SK-MEL-5 (cell line): ENCODE measurements around the gene HOXC4. TPM values are rescaled to one million over a fixed set of nuclear protein-coding genes. Genes with fewer than 3 reads are reported as not detected.

ENCODE experiments used
- DNase-seq: peaks from one replicate; pipeline ENCODE4 v3.0.0-alpha.2; 2016; ENCODE audit warnings: low read depth, low spot score
- in situ Hi-C: cut with HindIII; loops from 2 replicates; pipeline ENCODE4 v1.10.0; 2016; ENCODE audit warnings: low sequenced_read_pairs, high pct_unique_total_duplicates, low pct_unique_long_range_greater_than_20kb
- total RNA-seq: library from RNA; depleted of rRNA; stranded (reverse); fragments of >200 nt; shearing (Covaris generic); gene quantifications from 2 replicates; pipeline ENCODE4 v1.2.3, GENCODE V29; 2014

HOXC4 gene
- total RNA-seq, 1 experiment from 2014 or later = 2.4 TPM

DNA sequence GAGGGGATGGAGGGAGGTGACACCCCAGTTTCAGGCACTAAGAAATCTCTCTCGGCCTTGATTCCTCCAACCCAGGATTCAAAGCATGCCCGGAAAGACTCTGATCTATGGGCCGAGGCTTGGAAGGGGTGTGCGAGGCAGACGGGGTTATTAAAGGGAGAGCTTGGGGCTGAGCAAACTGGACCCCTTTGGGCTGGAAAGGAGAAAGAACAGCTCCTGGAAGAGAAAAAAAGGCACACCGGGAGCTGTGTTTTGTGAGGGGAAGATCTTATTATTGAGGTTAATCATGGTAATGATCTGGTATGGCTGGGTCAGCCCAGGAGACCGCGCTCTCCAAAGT is 5.7 kb upstream of the HOXC4 start:
- DNase-seq = no peak
- in situ Hi-C loops = no loop called here

DNA sequence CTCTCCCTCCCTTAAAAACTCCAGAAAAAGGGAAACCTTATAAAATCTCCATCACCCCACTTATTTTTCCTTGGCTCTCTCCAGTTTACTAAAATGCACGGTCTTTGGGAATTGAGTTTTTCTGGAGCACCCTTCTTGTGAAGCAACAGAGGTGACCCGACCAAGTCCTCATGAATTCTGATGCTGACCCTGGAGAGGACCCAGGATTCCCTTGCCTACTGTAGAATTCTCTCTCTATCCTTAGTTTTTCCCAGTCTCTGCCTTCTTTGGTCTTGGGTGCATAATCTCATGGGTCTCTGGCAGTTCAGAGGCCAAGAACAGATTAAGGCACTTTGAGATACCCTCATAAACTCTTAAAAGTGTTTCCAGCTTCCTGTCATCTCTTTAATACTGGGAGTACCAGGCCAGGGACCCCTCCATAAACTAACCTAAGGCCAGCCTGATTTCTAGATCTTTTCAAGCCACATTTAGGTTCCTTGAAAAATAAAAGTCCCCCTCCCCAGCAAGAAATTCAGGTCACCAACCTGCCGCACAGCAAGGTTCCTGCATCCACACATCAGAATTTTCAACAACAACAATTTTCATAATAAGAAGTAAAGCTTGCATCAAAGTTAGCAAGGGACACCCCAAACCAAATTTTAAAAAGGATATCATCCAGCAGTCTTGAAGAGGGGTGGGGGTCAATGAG is 5.1 kb upstream of the HOXC4 start:
- no peak for DNase-seq
- in situ Hi-C loops = no loop called here

DNA sequence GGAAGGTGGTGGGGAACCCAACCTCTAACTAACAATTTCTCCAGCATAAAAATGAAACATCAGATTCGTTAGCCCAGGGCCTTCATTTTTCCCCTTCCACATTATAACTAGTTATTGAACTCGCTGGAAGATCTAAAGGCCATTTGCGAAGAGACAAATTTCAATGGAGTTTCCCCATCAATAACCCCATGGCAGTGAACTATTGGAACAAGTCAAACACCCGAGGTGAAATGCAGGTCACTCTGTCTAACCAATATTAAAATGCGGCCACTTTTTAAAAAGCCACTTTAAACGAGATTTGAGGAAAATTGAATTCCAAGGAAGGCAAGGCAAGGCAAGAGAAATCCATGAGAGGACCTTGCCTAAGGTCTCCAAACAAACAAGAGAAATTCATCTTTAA is 4.5 kb upstream of the HOXC4 start:
- in situ Hi-C loops = no loop called here
- DNase-seq = no peak

DNA sequence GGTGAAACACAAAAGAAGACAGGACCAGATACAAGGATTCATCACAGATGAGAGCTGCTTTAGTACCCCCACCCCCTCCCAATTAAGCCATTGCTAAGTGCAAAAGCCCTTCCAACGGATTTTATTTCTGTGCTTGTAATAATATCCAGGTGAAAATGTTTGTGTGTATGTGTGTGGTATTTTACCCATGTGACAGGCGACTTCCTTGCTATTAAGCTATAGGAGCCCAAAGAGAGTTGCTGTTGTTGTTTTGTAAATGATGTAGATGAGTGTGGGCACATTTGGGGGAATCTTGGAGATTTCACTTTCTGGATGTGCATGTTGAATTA is 3.2 kb upstream of the HOXC4 start:
- in situ Hi-C loops = no loop called here
- DNase-seq = no peak

DNA sequence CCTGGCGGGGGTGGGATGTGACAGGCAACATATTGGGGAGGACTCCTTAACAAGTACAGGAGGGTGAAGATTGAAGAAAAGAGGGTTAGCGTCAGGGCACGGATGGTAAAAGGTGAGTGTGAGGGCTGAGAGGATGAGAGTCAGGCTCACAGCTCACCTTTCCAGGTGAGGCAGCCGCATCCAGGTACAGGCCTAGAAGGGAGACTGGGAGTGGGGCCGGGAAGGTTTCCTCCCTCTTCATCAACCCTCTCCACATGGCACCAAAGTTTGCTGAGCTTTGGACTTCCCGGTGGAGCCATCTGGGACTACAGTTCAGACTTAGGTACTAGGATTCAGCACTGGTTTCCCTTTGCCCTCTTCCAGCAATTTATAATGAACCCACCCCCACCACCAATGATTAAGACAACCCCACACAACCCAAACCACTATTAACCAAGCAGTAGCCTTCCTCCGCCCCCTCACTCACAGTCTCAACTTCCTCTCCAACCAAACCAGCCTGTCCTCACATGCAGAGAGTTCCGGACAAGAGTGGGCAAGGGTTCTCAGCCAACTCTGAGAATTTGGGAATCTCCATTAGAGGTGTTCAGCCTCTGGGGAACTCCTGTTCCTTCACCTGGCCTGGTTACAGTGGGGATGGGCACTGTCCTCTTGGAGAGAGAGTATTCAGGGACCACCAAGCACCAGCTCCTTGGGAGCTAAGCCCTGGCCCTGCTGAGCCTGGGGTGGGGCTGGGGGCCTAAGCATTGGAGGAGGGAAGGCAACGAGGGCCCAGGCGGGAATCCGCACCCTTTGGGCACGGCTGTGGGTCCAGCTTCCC is 2.4 kb upstream of the HOXC4 start:
- DNase-seq = no peak
- in situ Hi-C loops = no loop called here

DNA sequence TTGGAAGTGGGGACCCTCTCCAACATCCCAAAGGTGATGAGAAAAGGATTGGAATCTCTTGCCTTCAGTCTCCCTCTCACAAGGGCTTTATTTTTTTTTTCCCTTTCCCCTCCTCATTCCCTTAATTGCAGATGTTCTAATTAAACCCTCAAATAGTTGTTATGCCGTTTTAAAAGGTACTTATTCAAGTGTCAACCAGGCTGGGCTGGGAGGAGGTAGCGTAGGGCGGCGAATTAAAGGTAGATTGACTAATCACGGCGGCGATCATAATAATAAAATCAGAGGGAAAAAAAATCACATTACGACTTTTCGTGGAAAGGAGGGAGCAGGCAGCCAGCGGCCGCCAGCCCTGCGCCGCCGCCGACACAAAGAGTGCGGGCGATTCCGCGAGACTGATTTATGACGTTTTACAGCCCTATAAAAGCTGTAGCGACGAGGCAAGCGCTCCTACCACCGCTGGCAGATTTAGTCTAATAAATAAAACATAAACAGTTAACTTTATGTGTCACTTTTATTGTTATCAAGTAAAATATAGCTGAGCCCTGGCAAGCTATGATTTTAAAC is 1.7 kb upstream of the HOXC4 start:
- DNase-seq = no peak
- in situ Hi-C loops = no loop called here

DNA sequence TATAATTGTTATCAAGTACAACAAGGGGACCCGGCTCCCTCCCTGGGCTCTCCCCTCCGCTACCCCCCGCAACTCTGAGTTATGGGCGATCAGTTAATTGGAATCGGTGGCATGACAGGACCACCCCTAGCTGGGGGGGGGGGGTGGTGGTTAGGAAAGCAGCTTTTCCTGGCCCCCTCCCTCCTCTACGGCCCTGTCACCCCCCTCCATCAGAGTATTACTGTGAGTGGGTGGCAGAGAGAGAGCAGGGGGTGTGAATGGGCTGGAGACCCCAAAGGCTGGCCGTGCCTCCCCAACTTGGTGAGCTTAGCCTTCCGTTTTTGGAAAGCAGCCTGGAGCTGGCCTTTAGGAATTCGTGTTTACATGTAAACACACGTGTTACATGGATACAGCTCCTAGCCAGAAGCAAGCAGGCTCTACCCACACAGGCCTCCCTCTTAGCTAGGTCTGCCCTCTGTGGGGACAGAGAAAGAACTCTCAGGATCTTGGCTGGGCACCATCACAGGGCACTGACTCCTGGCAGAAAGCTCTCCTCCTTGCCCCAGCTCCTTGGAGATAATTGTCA is 1.1 kb upstream of the HOXC4 start:
- no peak for DNase-seq
- in situ Hi-C loops = no loop called here

DNA sequence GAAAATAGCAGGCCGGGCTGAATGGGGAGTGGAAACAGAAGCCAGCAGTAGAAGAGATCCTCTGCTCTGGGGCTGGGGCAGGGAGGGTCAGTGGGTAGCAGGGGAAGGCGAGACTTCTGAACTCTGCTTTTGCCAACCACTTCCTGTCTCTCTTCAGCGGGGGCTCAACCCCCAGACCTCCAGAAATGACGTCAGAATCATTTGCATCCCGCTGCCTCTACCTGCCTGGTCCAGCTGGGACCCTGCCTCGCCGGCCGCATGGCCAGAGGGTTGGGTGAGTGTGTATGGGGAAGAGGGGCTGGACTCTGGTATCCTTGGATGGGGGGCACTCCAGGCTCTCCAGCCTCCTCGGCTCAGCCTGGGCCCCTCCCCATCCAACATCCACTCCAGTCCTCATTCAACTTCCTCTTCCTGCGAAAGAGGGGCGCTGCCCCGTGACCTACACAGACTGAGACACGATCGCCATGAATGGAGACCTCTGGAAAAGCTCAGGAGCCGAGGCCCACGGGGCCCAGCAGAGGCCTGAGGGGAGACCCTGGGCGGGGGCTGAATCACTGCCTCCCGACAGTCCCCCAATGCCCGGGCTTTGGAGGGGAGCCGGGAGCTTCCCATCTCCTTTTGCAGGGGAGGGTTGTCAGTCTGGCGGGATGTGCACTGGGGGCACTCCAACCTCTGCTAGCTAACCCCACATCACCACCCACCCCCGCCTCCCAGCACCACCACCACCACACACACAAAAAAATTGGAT is 458 bp upstream of the HOXC4 start:
- DNase-seq = peak; percentile 13
- in situ Hi-C loops = no loop called here

DNA sequence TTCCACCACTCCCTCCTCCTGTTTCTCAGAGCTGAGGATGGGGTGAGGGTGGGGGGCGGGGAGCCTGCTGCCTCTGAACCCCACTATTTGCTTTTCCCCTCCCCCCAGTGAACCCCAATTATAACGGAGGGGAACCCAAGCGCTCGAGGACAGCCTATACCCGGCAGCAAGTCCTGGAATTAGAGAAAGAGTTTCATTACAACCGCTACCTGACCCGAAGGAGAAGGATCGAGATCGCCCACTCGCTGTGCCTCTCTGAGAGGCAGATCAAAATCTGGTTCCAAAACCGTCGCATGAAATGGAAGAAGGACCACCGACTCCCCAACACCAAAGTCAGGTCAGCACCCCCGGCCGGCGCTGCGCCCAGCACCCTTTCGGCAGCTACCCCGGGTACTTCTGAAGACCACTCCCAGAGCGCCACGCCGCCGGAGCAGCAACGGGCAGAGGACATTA is 1.1 kb downstream of the HOXC4 start:
- no peak for DNase-seq
- in situ Hi-C loops = no loop called here

DNA sequence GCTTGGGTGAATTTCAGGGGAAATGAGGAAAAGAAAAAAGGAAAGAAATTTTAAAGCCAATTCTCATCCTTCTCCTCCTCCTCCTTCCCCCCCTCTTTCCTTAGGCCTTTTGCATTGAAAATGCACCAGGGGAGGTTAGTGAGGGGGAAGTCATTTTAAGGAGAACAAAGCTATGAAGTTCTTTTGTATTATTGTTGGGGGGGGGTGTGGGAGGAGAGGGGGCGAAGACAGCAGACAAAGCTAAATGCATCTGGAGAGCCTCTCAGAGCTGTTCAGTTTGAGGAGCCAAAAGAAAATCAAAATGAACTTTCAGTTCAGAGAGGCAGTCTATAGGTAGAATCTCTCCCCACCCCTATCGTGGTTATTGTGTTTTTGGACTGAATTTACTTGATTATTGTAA is 1.9 kb downstream of the HOXC4 start:
- DNase-seq = no peak
- in situ Hi-C loops = no loop called here

DNA sequence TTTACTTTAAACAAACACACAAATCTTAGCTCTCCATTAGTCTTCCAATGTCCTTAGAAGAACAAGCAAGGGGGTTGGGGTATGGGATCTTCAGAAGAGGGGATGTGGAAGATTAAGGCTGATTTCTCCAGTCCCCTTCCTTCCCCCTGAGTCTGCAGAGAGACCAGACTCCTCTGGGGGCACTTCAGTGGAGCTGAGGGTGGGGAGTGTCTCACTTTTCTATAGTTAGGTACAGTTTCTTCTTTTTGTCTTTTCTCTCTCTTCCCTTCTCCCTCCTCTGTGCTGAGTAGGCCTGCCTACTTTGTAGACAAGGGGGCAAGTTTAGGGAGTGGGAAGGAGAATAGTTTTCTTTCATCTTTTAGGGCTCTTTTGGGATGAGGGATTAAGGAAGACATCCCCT is 2.5 kb downstream of the HOXC4 start:
- DNase-seq = no peak
- in situ Hi-C loops = no loop called here

DNA sequence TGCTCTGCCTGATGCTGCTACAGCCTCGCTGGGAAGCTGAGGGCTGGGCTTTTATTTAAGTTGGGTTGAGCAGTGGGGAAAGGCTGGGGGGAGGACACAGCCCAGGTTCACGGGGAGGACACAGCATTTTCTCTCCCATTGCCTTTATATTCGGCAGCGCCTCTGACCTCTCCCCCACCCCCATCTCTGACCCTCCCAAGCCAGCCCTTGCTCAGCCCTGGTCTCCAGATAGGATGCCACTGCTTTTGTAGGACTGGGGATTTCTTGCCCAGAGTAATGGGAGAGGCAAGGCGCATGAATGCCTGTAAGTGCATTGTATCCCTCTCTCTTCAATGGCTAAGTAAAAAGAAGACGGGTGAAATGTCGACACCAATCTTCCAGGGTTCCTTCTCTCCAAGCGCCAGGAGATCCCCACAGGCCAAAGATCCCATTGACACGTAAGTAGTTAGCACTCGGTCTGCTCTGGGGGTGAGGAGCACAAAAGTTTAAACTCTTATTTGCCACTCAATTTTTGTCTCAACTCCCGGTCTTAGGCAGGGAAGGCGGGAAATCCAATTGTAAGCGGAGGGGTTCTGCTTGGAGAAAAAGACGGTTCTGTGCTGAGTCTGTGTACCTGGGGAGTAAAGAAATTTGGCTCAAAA is 4.6 kb downstream of the HOXC4 start:
- in situ Hi-C loops = no loop called here
- no peak for DNase-seq

DNA sequence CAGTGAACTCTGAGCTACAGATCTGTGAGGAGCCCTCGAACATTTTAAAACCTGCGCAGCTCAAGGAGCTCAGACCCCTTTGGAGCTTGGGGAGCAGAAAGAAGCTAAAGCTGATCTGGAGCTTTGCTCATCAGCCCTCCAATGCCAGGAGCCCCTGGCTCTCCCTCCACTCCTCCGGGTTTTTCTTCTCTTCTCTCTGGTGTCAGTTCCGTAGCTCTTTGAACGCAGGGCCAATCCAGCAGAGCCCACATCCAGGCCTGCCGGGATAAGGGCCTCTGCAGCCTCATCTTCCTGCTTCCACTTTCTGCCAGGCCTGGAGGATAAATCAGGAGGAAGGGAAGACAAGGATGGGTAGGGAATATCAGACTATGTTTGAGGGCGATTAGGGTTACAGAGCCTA is 6.0 kb downstream of the HOXC4 start:
- no peak for DNase-seq
- in situ Hi-C loops = no loop called here

DNA sequence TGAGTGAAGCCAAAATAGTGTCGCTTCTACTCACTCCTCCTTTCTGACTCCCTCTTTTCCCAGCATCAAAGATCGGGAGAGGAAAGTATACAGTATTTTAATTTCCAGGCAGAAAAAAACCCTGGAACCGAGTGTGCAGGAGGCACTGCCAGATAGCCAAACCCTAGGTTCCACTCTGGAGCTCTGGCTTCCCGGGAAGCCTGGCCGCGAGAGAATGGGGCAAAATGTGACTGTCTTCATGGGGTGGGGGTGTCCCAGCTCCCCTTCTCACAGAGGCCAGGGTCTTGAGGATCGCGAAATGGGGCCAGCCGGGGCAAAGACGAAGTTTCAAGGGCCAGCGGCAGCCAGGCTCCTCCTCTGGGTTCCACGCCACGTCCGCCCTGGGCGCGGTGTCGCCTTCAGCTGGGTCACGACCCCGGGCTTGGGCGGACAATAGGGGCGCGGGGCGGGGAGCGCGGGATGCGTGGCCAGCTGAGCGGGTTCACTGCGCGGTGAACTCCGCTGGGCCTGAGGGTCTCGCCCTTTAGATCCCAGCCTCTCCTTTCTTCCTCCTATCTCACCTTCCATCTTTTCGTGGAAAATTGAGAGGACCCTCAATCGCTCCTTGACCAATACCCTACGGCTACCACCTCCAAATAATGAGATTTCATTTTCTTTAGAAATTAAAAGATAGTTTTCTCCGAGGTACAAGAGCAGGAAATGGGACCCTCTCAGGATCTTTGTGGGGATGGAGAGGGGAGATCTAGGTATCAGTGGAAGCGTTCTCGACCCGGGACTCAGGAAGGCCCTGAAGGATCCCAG is 6.7 kb downstream of the HOXC4 start:
- in situ Hi-C loops = no loop called here
- DNase-seq = no peak

DNA sequence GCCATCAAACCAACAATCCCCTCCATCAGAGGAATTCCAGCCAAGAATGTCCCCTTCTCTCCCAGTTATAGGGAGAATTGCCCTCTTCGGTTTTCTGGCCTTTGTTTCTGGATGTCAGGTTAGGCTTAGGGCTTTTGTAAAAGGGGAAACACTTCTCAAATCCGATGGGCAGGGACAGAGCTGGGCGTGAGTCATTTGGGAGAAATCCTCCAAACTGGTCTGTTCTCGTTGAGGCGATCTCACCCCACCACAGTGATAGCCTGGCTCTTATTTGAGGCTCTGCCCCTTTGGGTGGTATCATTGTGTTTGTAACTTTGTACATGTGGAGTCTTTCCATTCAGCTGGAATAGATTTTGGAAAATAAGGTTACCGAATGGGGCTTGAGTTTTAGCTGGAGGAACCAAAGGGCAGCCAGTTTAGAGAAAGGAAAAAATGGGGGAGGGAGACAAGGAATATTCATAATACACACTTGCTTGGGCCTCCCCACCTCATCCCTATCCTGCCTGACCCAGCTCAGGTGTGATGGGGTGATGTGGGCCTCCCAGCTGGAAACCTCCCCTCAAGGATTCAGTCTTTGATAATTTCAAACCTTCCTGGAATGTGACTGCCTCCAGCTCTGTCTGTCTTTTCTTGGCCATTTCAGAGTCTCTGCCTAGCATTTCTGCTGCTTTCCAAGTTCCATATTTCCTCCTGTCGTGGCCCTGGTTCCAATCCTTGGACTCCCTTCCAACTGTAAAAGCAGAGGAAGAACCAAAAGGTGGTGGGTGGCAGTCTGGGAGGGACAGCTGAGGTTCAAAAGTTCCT is 7.5 kb downstream of the HOXC4 start:
- no peak for DNase-seq
- in situ Hi-C loops = no loop called here

DNA sequence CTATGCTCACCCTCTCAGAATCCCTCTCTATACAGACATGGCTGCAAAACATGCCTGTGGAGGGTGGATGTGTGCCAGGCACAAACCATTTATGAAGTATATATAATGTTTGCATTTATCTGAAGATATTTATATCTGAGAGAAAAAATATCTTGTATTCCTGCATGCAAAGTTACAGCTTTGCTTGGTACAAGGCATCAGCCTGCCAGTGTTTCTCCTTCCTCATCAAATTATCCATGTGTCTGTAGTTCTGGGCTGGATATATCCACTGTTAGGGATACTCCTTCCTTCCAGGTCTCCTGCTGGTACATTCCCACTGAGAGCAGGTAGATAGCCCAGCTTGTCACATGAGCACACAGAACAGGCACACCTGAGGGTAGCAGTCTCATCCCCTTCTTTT is 12.0 kb downstream of the HOXC4 start:
- in situ Hi-C loops = no loop called here
- DNase-seq = no peak
